Measurements from ENCODE around the gene RIN3.

GRCh38 chr14:92628636-92629035 lies 115.1 kb downstream of the RIN3 start:
- TF ChIP-seq CTCF (IDR thresholded peaks at IDR 0.05) (no peak), POLR2A (IDR thresholded peaks at IDR 0.05) (no peak), EP300 (IDR thresholded peaks at IDR 0.05) (no peak)

All from suprapubic skin (tissue), 3 donors.